Small intestine (tissue), 7 donors: Measurements from ENCODE around the gene IFT57. TPM values are rescaled to one million over a fixed set of nuclear protein-coding genes. Genes with fewer than 3 reads are reported as not detected.

Experiments used
- DNase-seq, 2 donors: peaks; one replicate each; pipeline versions ENCODE4 v3.0.0 to v3.0.0-alpha.2; 2013
- FAIRE-seq: peaks from 2 replicates; lab custom pipeline; 2012; peaks lifted over from hg19 to GRCh38; lab: Jason Lieb, UNC
- H3K27ac ChIP-seq, 3 donors: one replicate each; pipeline ENCODE4 v1.5.1; 2013; ENCODE audit warnings: low read length in 2 of 3, mild to moderate bottlenecking in 2 of 3, control low read depth in 1 of 3, inconsistent platforms in 1 of 3, low read depth in 1 of 3, moderate library complexity in 1 of 3
- H3K27me3 ChIP-seq, 3 donors: one replicate each; pipeline ENCODE4 v1.6.1; 2013; ENCODE audit warnings: low read length in 3 of 3, inconsistent platforms in 1 of 3; ENCODE audit not compliant: control insufficient read depth in 3 of 3, insufficient read depth in 3 of 3
- H3K36me3 ChIP-seq, 3 donors: one replicate each; pipeline ENCODE4 v1.6.1; 2013; ENCODE audit warnings: low read length in 3 of 3, inconsistent platforms in 1 of 3, low read depth in 1 of 3, mild to moderate bottlenecking in 1 of 3, moderate library complexity in 1 of 3; ENCODE audit not compliant: control insufficient read depth in 3 of 3, insufficient read depth in 2 of 3
- H3K4me1 ChIP-seq, 3 donors: one replicate each; pipeline ENCODE4 v1.6.1; 2013; ENCODE audit warnings: low read length in 2 of 3, inconsistent platforms in 1 of 3, low read depth in 1 of 3, mild to moderate bottlenecking in 1 of 3, moderate library complexity in 1 of 3; ENCODE audit not compliant: control insufficient read depth in 3 of 3, insufficient read depth in 2 of 3
- H3K4me3 ChIP-seq, 3 donors: one replicate each; pipeline ENCODE4 v1.5.1; 2013; ENCODE audit warnings: low read length in 3 of 3, control low read depth in 1 of 3, inconsistent platforms in 1 of 3, low read depth in 1 of 3, mild to moderate bottlenecking in 1 of 3, moderate library complexity in 1 of 3
- H3K9me3 ChIP-seq, 2 donors: one replicate each; pipeline ENCODE4 v1.6.1; 2013; ENCODE audit warnings: low read depth in 1 of 2, low read length in 1 of 2; ENCODE audit not compliant: control insufficient read depth in 2 of 2, insufficient read depth in 1 of 2
- WGBS, 3 donors: extraction: QIAGEN DNeasy Blood & Tissue Kit; methylation state at CpG; one replicate each; pipeline ENCODE4 v1.1.7; 2013; 5-methylcytosine and 5-hydroxymethylcytosine counted together
- polyA plus RNA-seq, 4 donors: library from polyadenylated mRNA; stranded (reverse) in 3 of 4; unstranded in 1 of 4; fragments of 200-250 nt in 3 of 4; fragments of 120-200 nt in 1 of 4; gene quantifications; one replicate each; pipeline versions ENCODE4 v1.2.1 to v1.2.3, GENCODE V29; 2013
- donor health status: healthy with polysubstance abuse.
- donor health status: control.
- donor health status: control.
- donor health status: Bipolar disorder and iron deficiency.
- donor health status: healthy.

The IFT57 gene
- polyA plus RNA-seq, 4 donors: 8.1 to 23.1 (median 16.9) TPM

DNA sequence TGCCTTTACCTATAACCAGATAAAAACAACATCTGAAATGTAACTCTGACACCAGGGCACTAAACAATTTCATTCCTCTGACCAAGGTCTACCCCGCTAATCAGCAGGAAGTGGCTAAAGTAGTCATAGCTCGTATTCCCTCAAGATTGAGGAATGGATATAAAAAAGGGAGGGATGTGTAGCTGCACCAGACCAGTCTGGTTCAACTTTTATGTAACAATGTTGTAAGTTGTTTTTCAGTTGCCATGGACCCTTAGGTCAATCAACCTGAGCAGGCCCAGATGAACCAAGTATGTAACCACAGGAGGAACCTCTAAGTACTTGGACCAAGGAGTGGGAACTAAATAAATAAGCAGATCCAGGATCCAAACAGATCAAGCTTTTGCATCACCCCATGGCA lies 28.4 kb upstream of the IFT57 start:
- 25 to 62% (median 39%) methylated on average over 2 of the region's 2 CpGs for WGBS, 3 donors
- no peaks in the 10 kb centered on the region for H3K9me3 ChIP-seq
- peak overlapping the region; percentile 71 to 85 (median 78) for H3K27ac ChIP-seq
- DNase-seq: peak; percentile 59 to 79
- FAIRE-seq: no peak
- H3K4me3 ChIP-seq: no peak overlapping the region
- H3K36me3 ChIP-seq: no peaks in the 10 kb centered on the region
- H3K4me1 ChIP-seq: peaks cover 0 to 29% (median 3%) of the 10 kb centered on the region in 3 donors
- no peaks in the 10 kb centered on the region for H3K27me3 ChIP-seq

DNA sequence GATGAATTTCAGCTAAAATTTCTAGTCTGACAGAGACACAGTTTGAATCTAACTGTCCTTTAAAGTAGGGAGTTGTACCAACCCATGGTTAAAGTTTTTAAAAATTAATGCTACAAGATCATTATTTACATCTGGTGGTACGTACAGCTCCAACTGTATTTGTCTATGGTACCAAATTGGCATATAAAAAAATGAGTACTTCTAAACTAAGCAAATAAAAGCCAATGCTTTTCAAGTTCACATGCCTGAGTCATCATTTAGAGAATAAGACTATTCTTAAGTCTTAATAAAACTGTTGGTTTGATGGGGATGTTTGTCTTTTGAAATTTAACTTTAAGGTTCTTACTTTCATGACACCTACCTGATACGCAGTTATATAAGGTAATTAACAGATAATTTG lies 21.0 kb upstream of the IFT57 start:
- no peak for DNase-seq
- H3K36me3 ChIP-seq: no peaks in the 10 kb centered on the region
- no peaks in the 10 kb centered on the region for H3K27me3 ChIP-seq
- H3K4me1 ChIP-seq: peaks cover 0 to 9% (median 0%) of the 10 kb centered on the region in 3 donors
- no peak overlapping the region for H3K27ac ChIP-seq
- FAIRE-seq: no peak
- no peaks in the 10 kb centered on the region for H3K9me3 ChIP-seq
- no peak overlapping the region for H3K4me3 ChIP-seq
- WGBS, 3 donors: 88 to 93% (median 89%) methylated on average over 2 of the region's 2 CpGs

DNA sequence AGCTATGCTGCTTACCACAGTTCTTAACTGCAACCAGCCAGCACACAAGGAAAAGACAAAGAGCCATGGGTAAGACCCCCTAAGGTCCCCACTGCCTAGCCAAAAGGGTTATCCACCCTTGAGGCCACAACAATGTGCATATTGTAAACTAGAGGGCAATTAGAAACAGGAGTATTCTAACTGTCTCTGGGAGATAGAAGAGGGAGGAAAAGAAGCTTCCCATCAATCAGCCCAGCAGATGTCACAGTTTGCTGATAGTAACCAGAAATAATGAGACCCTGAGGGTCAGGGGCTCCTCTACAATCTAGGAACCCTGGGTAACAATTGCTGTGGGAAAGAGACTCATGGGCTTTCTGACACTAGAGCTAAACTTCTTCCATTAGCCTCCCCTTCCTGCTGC lies 20.6 kb upstream of the IFT57 start:
- H3K27ac ChIP-seq: no peak overlapping the region
- no peaks in the 10 kb centered on the region for H3K9me3 ChIP-seq
- H3K36me3 ChIP-seq: no peaks in the 10 kb centered on the region
- FAIRE-seq (no peak), DNase-seq (no peak)
- H3K4me3 ChIP-seq: no peak overlapping the region
- H3K27me3 ChIP-seq: no peaks in the 10 kb centered on the region
- peaks cover 0 to 9% (median 0%) of the 10 kb centered on the region in 3 donors for H3K4me1 ChIP-seq

DNA sequence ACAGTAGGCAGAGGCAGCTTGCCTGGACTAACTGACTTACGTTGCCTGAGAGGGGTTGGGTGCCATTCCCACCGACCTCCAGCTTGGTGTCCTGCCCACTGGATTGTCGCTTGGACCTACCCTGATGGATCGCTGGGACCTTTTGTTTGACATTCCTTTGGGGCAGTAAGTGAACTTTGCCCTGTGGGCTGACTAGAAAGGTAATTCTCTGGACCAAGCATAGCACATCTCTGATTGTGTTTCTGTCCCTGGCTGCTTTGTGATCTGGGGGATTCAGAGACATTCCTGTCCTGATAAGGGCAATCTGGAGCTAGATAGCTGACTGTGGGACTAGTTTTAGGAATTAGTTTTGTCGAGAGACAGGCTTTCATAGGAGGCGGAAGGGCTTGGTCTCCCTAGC lies 19.5 kb upstream of the IFT57 start:
- Histone ChIP-seq H3K27ac (no peak overlapping the region), H3K4me3 (no peak overlapping the region), H3K9me3 (no peaks in the 10 kb centered on the region), H3K36me3 (no peaks in the 10 kb centered on the region), H3K27me3 (no peaks in the 10 kb centered on the region), H3K4me1 (peaks cover 0 to 4% (median 0%) of the 10 kb centered on the region in 3 donors)
- WGBS, 3 donors: 86 to 89% (median 87%) methylated on average over 6 of the region's 6 CpGs
- FAIRE-seq (no peak), DNase-seq (no peak)

DNA sequence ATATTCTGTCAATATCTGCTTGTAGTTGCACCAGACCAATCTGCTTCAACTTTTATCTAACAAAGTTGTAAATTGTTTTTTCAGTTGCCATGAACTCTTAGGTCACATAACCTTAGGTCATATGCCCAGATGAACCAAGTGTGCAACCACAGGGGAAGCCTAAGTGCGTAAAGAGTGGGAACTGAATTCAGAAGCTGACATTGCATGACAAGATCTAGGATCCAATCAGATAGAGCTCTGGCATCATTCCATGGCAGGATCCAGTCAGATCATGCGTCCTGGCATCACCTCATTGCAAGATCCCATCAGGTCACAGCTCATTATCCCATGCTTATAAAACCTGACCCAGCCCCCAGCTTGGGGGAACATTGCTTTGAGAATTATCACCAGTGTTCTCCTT lies 18.9 kb upstream of the IFT57 start:
- no peaks in the 10 kb centered on the region for H3K36me3 ChIP-seq
- H3K4me3 ChIP-seq: no peak overlapping the region
- DNase-seq: no peak
- 81 to 83% (median 82%) methylated on average over 2 of the region's 2 CpGs for WGBS, 3 donors
- H3K27me3 ChIP-seq: no peaks in the 10 kb centered on the region
- no peak for FAIRE-seq
- no peaks in the 10 kb centered on the region for H3K9me3 ChIP-seq
- H3K27ac ChIP-seq: no peak overlapping the region
- peaks cover 0 to 4% (median 0%) of the 10 kb centered on the region in 3 donors for H3K4me1 ChIP-seq

DNA sequence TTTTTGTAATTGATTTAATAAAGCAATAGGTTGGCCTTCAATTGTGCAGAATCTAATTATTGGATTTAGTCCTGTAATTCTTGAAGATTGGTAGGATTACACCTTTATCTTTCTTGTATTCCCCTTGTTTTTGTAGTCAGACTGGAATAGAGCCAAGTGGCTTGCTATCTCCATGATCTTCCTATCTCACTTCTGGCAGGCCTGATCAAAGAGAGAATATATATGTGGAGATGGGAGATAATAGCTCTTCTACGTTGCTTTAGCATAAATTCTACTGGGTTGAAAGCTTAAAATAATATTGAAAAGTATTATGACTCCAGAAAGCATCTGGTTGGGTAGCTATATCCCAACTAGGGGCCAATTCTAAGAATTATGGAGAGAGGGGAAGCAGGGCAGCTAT lies 16.9 kb upstream of the IFT57 start:
- WGBS, 3 donors: 27 to 58% (median 39%) methylated on average over 1 of the region's 1 CpG
- no peak overlapping the region for H3K4me3 ChIP-seq
- H3K4me1 ChIP-seq: no peaks in the 10 kb centered on the region
- H3K27ac ChIP-seq: no peak overlapping the region
- FAIRE-seq (no peak), DNase-seq (no peak)
- H3K27me3 ChIP-seq: no peaks in the 10 kb centered on the region
- H3K36me3 ChIP-seq: no peaks in the 10 kb centered on the region
- H3K9me3 ChIP-seq: no peaks in the 10 kb centered on the region

DNA sequence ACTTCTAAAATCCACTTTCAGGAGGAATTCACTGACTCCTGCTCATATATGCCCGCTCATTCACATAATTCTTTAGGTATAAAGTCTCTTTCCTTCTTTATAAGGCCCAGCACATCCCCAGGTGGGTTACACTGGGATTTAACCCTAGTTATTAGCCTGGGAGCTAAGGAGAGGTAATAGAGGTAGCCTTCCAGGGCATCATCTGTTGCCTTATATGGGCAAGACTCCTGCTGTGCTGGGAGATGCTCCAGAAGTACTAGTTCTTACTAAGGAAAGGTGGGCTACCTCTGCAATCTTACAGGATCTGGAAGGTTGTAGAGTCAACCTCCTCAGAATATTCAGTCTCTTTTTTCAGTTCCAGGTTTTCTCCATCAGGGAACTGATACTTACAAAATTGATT lies 13.1 kb upstream of the IFT57 start:
- DNase-seq (no peak), FAIRE-seq (no peak)
- H3K4me1 ChIP-seq: no peaks in the 10 kb centered on the region
- H3K4me3 ChIP-seq: no peak overlapping the region
- no peaks in the 10 kb centered on the region for H3K27me3 ChIP-seq
- H3K36me3 ChIP-seq: no peaks in the 10 kb centered on the region
- H3K9me3 ChIP-seq: no peaks in the 10 kb centered on the region
- H3K27ac ChIP-seq: no peak overlapping the region
- 94 to 100% (median 97%) methylated on average over 1 of the region's 1 CpG for WGBS, 3 donors

DNA sequence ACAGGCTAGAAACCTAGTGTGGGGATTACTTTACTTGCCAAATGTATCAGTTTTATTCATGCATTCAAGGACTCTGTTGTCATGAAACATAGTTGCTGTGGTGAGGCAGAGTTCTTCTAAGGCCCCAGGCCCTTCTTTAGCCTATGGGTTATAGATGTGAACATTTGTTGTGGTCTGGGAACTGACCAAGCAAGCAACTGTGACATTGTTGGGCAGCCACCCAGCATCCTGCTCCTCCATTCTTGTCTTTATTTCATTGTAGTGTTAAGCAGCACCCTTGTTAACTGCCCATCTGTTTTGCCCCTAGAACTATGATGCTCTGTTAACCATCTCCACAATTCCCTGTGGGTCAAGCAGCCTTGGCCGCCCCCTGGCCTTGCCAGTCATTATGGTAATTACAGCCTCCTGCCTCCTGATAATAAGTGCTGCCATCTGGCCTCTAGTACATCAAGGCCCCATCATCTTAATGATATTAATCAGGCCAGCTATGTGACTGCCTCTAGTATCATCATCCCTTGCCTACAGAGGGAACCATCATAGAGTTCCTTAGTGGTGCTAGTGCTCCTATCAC lies 12.2 kb upstream of the IFT57 start:
- Histone ChIP-seq H3K36me3 (no peaks in the 10 kb centered on the region), H3K4me1 (no peaks in the 10 kb centered on the region), H3K27ac (no peak overlapping the region), H3K4me3 (no peak overlapping the region), H3K27me3 (no peaks in the 10 kb centered on the region), H3K9me3 (no peaks in the 10 kb centered on the region)
- 89 to 94% (median 92%) methylated on average over 1 of the region's 1 CpG for WGBS, 3 donors
- no peak for DNase-seq
- FAIRE-seq: no peak

DNA sequence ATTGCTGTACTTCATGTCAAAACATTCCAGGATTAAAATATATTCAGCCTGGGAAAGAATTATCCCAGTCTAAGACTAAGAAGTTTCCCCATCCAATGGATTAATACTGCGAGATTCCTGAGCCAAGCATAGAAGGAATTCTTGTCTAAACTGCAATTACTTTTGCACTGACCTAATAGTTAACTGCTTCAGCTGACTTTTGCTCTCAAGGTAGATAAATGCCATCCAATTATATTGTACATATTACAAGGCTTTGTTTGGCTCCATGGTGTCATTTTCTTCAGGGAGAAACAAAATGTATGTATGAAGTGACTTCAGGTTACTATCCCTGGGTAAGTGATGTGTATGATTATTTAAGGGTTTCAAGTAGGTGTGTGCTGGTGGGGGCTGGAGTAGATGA lies 6.1 kb upstream of the IFT57 start:
- H3K4me3 ChIP-seq: no peak overlapping the region
- WGBS, 3 donors: 45 to 67% (median 62%) methylated on average over 1 of the region's 1 CpG
- no peaks in the 10 kb centered on the region for H3K9me3 ChIP-seq
- peak overlapping the region in 1 of 3 donors; percentile 46 for H3K27ac ChIP-seq
- no peaks in the 10 kb centered on the region for H3K36me3 ChIP-seq
- DNase-seq (peak in 1 of 2 donors; percentile 56), FAIRE-seq (no peak)
- peaks cover 0 to 5% (median 0%) of the 10 kb centered on the region in 3 donors for H3K4me1 ChIP-seq
- H3K27me3 ChIP-seq: no peaks in the 10 kb centered on the region
